ENCODE measurements around the gene LAIR2. TPM values are rescaled to one million over a fixed set of nuclear protein-coding genes. Genes with fewer than 3 reads are reported as not detected.
"Not testable (repeated sequence)": the region's sequence is repeated elsewhere in the genome, so short reads cannot be mapped to it uniquely, and the experiment has no call there.

LAIR2 gene
- total and polyA plus RNA-seq, 9 donors, result not detected

DNA sequence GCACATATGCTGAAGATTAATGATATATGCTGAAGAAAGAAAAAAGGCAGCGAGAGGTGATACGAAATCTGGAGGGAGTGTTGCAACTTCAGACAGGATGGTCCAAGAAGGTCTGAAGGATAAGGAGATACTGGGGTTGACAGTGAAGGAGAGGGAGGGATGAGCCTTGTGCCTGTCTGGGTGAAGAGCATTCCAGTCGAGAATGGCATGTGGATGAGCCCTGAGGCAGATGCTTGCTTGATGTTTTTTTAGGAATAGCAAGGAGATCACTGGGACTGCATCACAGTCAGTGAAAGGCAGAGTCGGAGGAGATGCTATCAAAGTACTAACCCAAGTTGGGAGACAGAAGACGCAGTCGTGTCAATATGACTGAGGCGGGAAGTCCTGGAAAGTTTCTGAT is 13.3 kb upstream of the LAIR2 start:
- Histone ChIP-seq H3K27ac (no peak overlapping the region), H3K4me1 (ENCODE audit: insufficient read depth) (no peaks in the 10 kb centered on the region), H3K9me3 (no peaks in the 10 kb centered on the region), H3K36me3 (no peaks in the 10 kb centered on the region), H3K4me3 (no peak overlapping the region), H3K27me3 (no peaks in the 10 kb centered on the region)
- WGBS, 3 donors, result 60 to 70% (median 63%) methylated on average over 7 of the region's 7 CpGs
- intact Hi-C loops (cut with DNase I), result no loop called here
- DNase-seq, result no peak
- TF ChIP-seq EP300 (IDR thresholded peaks at IDR 0.05) (no peak), POLR2A (IDR thresholded peaks at IDR 0.05) (no peak)
- TF ChIP-seq, protein P1, sequence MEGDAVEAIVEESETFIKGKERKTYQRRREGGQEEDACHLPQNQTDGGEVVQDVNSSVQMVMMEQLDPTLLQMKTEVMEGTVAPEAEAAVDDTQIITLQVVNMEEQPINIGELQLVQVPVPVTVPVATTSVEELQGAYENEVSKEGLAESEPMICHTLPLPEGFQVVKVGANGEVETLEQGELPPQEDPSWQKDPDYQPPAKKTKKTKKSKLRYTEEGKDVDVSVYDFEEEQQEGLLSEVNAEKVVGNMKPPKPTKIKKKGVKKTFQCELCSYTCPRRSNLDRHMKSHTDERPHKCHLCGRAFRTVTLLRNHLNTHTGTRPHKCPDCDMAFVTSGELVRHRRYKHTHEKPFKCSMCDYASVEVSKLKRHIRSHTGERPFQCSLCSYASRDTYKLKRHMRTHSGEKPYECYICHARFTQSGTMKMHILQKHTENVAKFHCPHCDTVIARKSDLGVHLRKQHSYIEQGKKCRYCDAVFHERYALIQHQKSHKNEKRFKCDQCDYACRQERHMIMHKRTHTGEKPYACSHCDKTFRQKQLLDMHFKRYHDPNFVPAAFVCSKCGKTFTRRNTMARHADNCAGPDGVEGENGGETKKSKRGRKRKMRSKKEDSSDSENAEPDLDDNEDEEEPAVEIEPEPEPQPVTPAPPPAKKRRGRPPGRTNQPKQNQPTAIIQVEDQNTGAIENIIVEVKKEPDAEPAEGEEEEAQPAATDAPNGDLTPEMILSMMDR (IDR thresholded peaks at IDR 0.05), result no peak

DNA sequence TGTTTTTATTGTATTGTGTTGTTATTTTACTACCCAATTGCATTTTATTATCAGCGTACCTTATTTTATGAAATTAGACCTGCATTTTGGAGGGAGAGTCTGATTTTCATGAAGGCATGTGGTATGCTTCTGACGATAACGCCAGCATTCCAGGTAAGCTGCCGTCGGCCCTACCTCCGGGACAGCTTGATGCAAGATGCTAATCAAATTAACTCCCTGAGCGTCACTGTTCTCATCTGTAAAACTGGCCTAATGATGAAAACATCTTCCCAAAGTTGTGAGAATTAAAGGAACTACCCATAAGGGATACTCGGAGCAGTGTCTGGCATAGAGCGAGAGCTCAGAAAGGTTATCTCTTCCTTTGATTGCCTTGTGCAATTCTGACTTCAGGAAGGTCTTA is 12.9 kb upstream of the LAIR2 start:
- DNase-seq, result no peak
- TF ChIP-seq, protein P1 (IDR thresholded peaks at IDR 0.05), result no peak
- TF ChIP-seq POLR2A (IDR thresholded peaks at IDR 0.05) (no peak), EP300 (IDR thresholded peaks at IDR 0.05) (no peak)
- Histone ChIP-seq H3K27me3 (no peaks in the 10 kb centered on the region), H3K36me3 (no peaks in the 10 kb centered on the region), H3K27ac (no peak overlapping the region), H3K4me3 (no peak overlapping the region), H3K4me1 (ENCODE audit: insufficient read depth) (no peaks in the 10 kb centered on the region), H3K9me3 (no peaks in the 10 kb centered on the region)
- 57 to 63% (median 58%) methylated on average over 9 of the region's 9 CpGs for WGBS, 3 donors
- intact Hi-C loops (cut with DNase I), result no loop called here

DNA sequence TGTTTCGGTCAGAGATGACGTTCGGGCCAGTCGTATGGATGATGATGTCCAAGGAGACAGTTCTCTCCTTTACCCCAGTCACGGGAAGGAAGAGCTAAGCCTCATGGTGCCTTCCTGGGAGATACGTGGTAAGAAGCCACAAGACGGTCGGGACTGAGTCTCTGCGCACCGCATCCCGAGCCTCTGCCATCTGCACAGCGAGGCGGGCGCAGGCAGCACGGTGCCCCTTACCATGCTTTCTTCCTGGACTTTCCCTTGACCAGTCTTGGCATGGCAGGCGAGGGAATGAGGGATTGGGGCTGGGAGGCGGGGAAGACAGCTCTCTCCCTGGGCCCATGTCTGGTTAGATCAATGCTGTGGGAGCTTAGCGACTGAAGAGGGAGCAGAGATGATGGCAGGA is 10.1 kb upstream of the LAIR2 start:
- Histone ChIP-seq H3K4me1 (ENCODE audit: insufficient read depth) (no peaks in the 10 kb centered on the region), H3K27ac (no peak overlapping the region), H3K9me3 (no peaks in the 10 kb centered on the region), H3K27me3 (no peaks in the 10 kb centered on the region), H3K4me3 (no peak overlapping the region), H3K36me3 (no peaks in the 10 kb centered on the region)
- 80 to 85% (median 83%) methylated on average over 18 of the region's 18 CpGs for WGBS, 3 donors
- intact Hi-C loops (cut with DNase I), result no loop called here
- TF ChIP-seq EP300 (IDR thresholded peaks at IDR 0.05) (no peak), POLR2A (IDR thresholded peaks at IDR 0.05) (no peak)
- TF ChIP-seq, protein P1 (IDR thresholded peaks at IDR 0.05), result no peak
- no peak for DNase-seq

DNA sequence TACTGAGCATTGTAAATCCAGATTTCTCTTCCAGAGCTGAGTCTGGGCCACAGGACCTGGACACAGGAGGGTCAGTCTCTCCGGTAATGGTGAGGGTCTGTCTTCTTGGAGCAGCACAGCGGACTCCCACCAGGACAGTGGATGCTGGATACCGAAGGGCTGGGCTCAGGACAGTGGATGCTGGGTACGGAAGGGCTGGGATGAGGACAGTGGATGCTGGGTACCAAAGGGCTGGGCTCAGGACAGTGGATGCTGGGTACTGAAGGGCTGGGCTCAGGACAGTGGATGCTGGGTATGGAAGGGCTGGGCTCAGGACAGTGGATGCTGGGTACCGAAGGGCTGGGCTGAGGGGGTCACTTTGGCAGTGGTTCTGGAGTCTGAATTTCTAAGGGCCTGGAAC is 9.6 kb upstream of the LAIR2 start:
- WGBS, 3 donors, result 72 to 85% (median 77%) methylated on average over 5 of the region's 5 CpGs
- H3K27me3 ChIP-seq; H3K36me3 ChIP-seq; H3K27ac ChIP-seq; DNase-seq; H3K4me3 ChIP-seq; intact Hi-C loops (cut with DNase I); H3K9me3 ChIP-seq; H3K4me1 ChIP-seq (ENCODE audit: insufficient read depth): not testable (repeated sequence)

DNA sequence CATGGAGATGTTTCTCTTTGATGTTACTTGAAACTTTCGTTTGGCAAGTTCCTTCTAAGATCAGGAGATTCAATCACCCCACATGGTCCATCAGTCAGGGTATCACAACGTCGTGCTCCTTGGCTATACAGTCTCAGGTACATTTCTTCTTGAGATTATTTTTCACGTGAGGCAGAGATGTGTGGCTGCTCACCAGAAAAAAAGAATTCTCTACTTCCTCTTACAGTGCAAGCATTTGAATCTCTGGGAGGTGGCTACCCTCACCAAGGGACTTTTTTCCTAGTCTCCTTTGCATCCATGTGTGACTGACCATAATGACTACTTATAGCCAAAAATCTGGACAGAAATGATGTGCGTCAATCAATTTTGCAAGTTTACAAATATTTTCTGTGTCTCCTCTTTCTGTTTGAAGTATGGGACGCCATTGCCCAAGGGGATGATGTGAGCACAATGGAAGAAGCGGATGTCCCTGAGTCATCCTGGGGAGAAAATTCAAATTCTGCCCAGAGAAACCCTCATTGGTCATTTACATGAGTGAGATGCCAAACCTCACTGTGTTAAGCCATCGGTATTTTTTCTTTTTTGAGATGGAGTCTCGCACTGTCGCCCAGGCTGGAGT is 8.6 kb upstream of the LAIR2 start:
- Histone ChIP-seq H3K9me3 (no peaks in the 10 kb centered on the region), H3K36me3 (no peaks in the 10 kb centered on the region), H3K27me3 (no peaks in the 10 kb centered on the region), H3K4me1 (ENCODE audit: insufficient read depth) (no peaks in the 10 kb centered on the region), H3K27ac (no peak overlapping the region), H3K4me3 (no peak overlapping the region)
- 68 to 81% (median 70%) methylated on average over 10 of the region's 10 CpGs for WGBS, 3 donors
- TF ChIP-seq POLR2A (IDR thresholded peaks at IDR 0.05) (no peak), EP300 (IDR thresholded peaks at IDR 0.05) (no peak)
- TF ChIP-seq, protein P1 (IDR thresholded peaks at IDR 0.05), result no peak
- DNase-seq, result no peak
- intact Hi-C loops (cut with DNase I), result no loop called here

DNA sequence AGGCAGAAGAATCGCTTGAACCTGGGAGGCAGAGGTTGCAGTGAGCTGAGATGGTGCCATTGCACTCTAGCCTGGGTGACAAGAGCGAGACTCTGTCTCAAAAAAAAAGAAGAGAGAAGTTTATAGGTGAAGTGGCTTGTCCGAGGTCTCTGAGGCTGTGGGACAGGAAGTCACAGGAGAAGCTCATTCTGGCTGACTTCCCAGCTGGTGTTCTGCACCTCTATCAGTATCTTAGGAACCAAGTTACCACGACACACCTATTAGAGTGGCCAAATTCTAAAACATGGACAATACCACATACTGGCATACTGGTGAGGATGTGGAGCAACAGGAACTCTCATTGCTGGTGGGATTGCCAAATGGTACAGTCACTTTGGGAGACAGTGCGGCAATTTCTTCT is 7.3 kb upstream of the LAIR2 start:
- H3K4me1 ChIP-seq (ENCODE audit: insufficient read depth); DNase-seq; H3K27ac ChIP-seq; H3K27me3 ChIP-seq; H3K4me3 ChIP-seq; H3K9me3 ChIP-seq; H3K36me3 ChIP-seq; intact Hi-C loops (cut with DNase I): not testable (repeated sequence)
- 69 to 72% (median 71%) methylated on average over 5 of the region's 5 CpGs for WGBS, 3 donors

DNA sequence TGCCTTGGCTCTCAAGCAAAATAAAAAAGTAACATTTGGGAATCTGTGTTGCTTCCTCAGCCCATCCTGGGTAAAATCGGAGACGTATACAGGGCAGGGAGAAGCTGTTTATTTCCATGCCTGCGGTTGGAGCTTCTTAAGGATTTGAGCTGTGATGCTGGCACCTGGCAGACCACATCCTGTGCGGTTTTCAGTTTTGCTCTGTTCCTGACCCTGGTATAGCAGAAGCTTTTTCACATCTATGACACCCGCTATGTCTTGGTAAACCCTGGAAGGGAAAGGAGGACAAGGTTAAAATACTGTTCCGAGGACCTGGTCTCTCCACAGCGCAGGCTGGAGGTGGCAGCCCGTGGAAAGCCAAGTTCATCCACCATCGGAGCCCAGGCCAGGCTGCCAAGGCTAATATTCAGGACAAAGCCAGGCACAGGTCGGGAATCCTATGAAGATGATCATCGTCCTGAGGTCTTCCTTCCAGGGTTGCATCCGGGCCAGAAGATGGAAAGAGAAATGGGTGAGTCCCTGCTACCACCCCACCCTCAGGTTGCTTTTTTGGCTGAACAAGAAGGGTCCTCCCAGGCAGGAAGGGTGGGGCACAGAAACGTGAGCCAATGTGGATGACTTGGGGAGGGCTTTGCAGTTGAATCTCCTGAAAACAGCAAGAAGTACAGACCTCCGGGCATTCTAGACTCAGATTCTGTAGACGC is 4.7 kb upstream of the LAIR2 start:
- intact Hi-C loops (cut with DNase I); H3K4me3 ChIP-seq; H3K4me1 ChIP-seq (ENCODE audit: insufficient read depth); H3K36me3 ChIP-seq; DNase-seq; H3K27ac ChIP-seq; H3K27me3 ChIP-seq; H3K9me3 ChIP-seq: not testable (repeated sequence)
- 71 to 84% (median 74%) methylated on average over 5 to 9 of the region's 15 CpGs for WGBS, 3 donors

DNA sequence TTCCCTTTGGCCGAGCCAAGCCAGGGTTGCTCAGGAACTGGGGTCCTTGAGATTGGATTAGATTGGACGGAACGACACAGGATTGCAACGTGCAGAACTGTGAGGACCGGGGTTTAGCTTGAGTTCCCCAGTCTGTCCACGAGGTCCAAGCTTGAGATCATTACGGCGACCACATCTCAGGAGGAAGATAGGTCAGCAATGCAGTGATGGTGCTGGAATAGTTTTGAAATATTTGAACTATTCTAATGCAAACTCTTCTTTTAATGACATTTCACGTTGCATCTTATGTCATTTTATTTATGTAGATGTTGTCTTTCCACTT is 4.2 kb upstream of the LAIR2 start:
- DNase-seq; H3K4me3 ChIP-seq; H3K9me3 ChIP-seq; H3K27me3 ChIP-seq; H3K4me1 ChIP-seq (ENCODE audit: insufficient read depth); H3K27ac ChIP-seq; H3K36me3 ChIP-seq; intact Hi-C loops (cut with DNase I): not testable (repeated sequence)
- 73 to 79% (median 76%) methylated on average over 9 of the region's 9 CpGs for WGBS, 3 donors
